GM12892 (cell line): ENCODE measurements around the gene MUL1.
"Not testable (repeated sequence)": the region's sequence is repeated elsewhere in the genome, so short reads cannot be mapped to it uniquely, and the experiment has no call there.

Source experiments
- DNase-seq: peaks from one replicate; pipeline ENCODE4 v3.0.0; 2011; ENCODE audit not compliant: insufficient read length
- FAIRE-seq: peaks from 2 replicates; lab custom pipeline; 2011; peaks lifted over from hg19 to GRCh38; lab: Jason Lieb, UNC
- POLR2A ChIP-seq: IDR thresholded peaks from 2 replicates; pipeline ENCODE4 v1.6.1; 2011; ENCODE audit warnings: low read depth, low read length, control low read depth
- POLR2AphosphoS5 ChIP-seq: IDR thresholded peaks from 2 replicates; pipeline ENCODE4 v1.6.1; 2011; ENCODE audit warnings: low read depth, low read length, control low read depth
- TAF1 ChIP-seq: IDR thresholded peaks from 2 replicates; pipeline ENCODE4 v1.6.1; 2011; ENCODE audit warnings: low read depth, mild to moderate bottlenecking, control low read depth, low read length, borderline replicate concordance

Gene MUL1

DNA sequence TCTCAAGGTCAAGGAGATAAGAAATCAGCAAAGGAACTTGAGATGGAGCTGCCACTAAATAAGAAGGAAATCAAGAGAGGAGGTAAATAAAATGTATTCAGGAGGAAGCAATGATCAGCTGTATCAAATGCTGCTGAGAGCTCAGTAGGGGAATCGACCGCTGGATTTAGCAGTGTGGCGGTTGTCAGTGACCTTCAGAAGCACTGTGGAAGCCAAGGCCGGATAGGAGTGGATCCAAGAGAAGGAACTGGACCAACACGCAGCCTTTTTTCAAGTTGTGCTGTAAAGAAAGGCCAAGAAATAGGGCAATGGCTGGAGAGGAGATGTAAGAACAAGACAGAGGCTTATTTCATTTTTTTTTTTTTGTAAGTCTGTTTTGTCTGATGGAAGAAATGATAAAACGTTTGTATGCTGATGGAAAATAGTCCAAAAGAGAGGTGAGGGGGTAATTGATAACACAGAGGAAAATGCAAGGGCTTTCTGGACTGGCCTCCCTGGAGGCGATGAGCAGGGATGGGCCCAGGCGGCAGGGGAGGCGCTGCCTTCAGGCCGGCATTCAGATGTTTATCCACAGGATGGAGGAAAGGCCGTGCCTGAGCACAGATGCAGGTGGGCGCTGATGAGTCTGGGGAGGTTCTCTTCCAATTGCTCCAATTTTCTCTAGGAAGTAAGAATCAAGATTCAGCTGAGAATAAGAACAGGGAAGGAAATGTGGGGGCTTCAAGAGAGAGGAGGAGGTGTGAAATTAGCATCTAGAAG, 26.9 kb upstream of the MUL1 start:
- FAIRE-seq = no peak
- TF ChIP-seq TAF1 = no peak
- no peak for TF ChIP-seq POLR2AphosphoS5
- TF ChIP-seq POLR2A = no peak

DNA sequence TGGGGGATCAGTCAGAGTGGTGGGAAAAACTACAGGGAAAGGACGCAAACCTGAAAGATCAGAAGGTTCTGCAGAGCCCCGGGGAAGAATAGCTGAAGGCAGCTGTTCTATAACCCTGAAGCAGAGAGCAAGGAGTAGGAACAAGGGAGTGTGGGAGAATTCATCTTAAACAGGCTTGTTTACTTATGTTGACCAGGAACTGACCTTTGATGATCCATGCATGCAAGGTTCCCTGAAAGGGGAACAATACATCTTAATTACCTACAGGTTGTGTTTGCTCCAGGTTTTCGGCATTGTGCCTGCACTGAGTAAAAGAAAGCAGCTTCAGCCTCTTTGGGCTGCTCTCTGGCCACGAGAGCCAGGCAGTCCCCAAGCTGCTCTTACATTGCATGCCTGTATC, 25.7 kb upstream of the MUL1 start:
- DNase-seq (no peak), FAIRE-seq (no peak)
- no peak for TF ChIP-seq POLR2AphosphoS5
- no peak for TF ChIP-seq POLR2A
- TF ChIP-seq TAF1 = no peak

More for the DNA sequence above, 26.9 kb upstream of the MUL1 start:
- DNase-seq = no peak

DNA sequence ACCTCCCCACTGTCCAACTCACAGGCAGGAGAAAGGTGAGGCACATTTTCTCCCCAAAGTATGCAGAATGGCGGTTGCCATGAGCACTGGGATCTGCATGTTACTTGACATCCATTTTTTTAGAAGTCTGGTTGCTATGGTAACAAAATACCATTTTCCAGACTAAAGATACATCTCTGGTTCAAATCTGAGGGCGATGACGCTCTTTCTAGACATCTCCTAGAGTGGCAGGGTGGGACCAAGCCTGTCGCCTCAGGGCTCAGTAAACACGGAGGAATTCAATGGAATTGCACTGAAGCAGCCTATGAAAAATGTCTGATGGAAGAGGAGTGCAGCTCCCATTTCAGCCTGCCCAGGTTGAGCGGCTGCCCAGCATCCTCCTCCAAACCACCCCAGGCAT, 22.9 kb upstream of the MUL1 start:
- FAIRE-seq = no peak
- no peak for TF ChIP-seq POLR2A
- no peak for DNase-seq

DNA sequence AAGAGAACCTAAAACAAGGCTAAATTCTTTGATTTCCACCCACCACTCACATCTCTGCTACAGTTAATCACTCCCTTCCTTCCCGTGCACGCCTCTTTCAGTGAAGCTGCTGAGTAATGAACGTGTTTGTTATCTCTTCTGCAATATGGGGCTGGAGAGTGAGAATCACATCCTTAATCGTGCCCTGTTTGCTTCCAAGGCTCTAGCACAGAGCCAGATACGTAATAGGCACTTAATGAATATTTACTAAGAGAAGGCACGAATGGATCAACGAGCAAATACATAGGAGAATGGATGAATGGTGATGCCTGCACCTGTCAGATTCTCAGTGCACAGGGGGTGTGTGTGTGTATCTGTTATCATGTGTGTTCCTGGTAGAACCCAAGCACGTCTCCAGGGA, 22.4 kb upstream of the MUL1 start:
- FAIRE-seq = no peak
- no peak for DNase-seq
- no peak for TF ChIP-seq POLR2AphosphoS5
- TF ChIP-seq POLR2A = no peak
- TF ChIP-seq TAF1 = no peak

DNA sequence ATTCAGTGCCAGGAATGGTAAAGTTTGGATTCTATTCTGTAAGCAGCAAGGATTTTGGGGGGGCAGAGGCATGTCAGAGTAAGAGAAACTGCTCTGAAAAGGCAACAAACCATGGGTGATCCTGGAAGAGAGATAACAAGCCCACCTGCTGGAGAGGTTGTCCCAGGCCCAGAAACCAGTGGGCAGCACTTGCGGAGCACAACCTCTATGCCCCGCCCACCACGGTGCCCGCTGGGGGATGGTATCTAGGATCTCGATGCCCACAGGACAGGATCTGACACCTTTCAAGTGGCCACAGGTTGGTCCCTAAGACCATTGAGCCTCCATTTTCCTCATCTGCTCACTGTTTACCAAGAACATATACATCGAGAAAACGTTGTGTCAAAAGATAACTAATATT, 20.3 kb upstream of the MUL1 start:
- FAIRE-seq (no peak), DNase-seq (no peak)
- TF ChIP-seq POLR2AphosphoS5 = no peak
- TF ChIP-seq TAF1 = no peak
- no peak for TF ChIP-seq POLR2A

DNA sequence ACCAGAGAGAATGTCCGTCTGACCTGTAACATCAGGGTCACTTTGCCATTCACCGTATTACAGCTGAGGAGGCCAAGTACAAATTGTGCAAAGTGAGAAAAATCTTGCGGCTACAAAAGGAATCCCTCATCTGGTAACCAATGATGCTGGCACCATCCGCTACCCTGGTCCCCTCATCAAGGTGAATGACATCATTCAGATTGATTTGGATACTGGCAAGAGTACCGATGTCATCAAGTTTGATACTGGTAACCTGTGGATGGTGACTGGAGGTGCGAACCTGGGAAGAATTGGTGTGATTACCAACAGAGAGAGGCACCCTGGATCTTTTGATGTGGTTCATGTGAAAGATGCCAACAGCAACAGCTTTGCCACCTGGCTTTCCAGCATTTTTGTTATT, 18.3 kb upstream of the MUL1 start:
- no peak for TF ChIP-seq POLR2AphosphoS5
- no peak for TF ChIP-seq TAF1
- TF ChIP-seq POLR2A = no peak
- FAIRE-seq (no peak), DNase-seq (no peak)

DNA sequence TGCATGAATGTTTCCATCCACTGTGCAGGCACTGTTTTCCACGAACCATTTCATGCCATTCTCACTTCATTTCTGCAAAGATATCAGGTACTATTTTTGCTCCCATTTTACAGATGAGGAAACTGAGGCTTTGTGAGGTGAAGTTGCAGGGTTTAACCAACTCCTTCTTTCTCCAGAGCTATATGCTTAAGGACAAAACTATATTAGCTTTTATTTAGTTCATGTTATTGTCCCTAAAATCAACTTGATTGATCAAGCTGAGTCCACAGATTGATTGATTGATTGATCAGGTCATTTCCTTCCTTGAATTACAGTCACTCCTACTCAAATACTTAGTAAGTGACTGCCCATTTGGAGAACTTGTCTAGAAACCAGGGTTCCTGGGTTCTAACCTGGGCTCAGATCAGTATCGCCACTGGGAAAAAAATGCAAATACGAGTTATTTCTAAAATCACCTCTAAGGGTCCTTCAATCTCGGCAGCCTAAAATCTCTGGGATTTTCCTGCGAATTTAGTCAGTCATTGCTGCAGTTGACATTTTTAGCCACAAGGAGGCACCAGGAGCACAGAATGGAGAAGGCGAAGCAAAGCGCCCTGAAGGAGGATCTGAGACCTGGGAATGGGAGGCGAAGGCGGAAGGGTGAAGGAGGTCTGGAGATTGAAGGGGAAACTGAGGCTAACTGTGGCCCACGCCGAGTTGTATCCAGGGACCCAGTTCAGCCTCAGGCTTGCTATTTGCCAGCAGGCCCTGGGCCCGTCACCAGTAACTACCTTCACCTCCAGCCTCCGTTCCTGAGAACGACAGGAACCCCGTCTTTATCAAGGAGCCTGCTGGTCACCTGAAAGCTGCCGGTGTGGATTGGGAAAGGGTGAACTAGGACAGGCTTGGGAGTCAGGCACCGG, 14.3 kb upstream of the MUL1 start:
- DNase-seq = no peak
- no peak for TF ChIP-seq POLR2A
- no peak for TF ChIP-seq POLR2AphosphoS5
- TF ChIP-seq TAF1 = no peak
- peak; percentile 93 for FAIRE-seq

DNA sequence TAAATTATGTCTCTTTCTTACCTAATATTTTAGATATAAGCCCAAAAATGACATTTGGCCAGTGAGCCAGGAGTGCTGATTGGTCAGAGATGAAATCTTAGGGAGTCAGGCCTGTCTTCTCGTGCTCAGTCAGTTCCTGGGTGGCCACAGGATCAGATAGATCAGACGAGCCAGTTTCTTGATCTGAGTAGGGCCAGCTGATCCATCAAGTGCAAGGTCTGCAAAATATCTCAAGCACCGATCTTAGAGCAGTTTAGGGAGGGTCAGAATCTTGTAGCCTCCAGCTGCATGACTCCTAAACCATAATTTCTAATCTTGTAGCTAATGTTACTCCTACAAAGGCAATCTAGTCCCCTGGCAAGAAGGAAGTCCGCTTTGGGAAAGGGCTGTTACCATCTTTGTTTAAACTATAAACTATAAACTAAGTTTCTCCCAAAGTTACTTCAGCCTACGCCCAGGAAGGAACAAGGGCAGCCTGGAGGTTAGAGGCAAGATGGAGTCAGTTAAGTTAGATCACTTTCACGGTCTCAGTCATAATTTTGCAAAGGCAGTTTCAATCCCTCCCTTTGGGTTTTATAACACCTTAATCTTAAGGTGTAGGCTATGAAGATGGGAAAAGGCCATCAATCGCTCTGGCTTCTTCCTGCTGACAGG, 11.8 kb upstream of the MUL1 start:
- not testable (repeated sequence) for FAIRE-seq, DNase-seq

DNA sequence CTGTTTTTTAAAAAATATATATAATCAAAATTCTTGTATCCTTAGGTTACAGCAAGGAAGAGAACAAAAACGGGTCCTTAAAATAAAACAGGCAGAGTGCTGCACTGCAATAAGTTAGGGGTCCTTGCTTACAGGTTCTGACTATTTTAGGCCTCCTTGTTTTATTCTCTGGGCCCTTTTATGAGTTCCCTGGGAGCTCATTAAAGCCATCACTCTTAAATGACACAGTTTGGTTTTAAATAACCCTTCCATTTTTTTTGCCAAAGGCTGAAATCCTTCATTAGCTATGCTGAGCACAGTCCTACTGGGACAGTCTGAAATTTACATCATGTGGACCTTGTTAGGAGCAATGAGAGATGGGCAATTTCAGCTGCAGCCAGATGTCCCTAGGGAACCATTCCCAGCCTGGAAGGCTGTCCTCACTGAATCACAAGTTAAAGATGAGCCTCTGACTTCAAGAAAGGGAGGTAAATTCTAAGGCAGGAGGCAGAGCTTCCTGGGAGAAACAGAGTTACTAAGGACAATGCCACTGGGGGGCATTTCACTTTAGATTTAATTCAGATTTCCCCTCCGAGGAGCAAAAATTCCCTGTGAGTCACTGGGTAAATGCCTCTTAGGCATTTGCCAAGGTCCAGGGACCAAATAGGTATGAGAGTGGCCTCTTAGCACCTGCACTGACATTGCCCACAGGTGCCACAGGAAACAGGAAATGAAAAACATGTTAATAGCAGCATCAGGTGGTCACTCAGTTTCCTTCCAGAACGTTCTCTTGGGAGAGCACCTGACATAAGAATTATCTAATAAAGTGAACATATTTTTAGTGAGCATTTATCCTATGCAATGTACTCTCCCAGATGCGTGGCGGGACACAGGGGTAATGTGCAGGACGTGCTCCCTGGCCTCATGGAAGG, 3.8 kb upstream of the MUL1 start:
- TF ChIP-seq POLR2AphosphoS5 = no peak
- TF ChIP-seq TAF1 = no peak
- no peak for TF ChIP-seq POLR2A
- DNase-seq (no peak), FAIRE-seq (no peak)

DNA sequence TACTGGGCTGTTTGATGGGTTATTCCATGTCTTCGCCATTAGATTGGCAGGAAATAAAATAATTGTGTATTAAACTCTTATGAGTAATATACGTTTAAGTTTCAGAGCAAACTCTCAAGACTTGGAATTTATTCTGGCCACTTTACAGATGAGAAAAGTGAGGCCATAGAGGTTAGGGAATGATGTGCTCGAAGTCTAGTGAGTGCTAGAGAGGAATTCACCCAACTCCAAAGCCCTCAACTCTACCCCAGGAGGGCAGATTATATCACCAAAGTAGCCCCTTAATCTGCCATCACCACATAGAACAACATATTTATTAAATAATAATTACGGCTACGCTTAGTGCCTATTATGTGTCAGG, 440 bp upstream of the MUL1 start:
- FAIRE-seq = no peak
- no peak for TF ChIP-seq TAF1
- TF ChIP-seq POLR2A = no peak
- TF ChIP-seq POLR2AphosphoS5 = no peak
- DNase-seq = no peak

DNA sequence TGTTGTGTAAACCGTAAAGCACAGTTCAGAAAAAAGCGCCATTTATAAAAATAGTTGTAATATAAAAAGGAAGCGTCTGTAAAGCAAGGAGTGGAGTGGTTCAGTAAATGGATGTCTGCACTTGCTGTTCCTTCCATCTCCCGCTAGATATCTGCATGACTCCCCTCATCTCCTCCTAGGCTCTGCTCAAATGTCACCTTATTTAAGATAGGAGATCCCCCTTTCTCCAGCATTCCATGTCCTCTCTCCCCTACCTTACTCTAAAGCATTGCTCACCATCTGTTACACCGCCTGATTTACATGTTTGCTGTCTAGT, 745 bp downstream of the MUL1 start:
- DNase-seq (no peak), FAIRE-seq (peak; percentile 46)
- no peak for TF ChIP-seq POLR2AphosphoS5
- no peak for TF ChIP-seq TAF1
- TF ChIP-seq POLR2A = no peak
